A549 treated with RU486 at 1 μM for 4 hours (cell line): ENCODE results near the gene AIFM3. TPM values are rescaled to one million over a fixed set of nuclear protein-coding genes. Genes with fewer than 3 reads are reported as not detected.

Experiments
- total RNA-seq: library from RNA; stranded (reverse); fragments of 200-300 nt; extraction: Qiagen RNA extraction; gene quantifications from 5 replicates; pipeline ENCODE4 v1.2.3, GENCODE V29; 2022; ENCODE audit warnings: low read depth

AIFM3 gene
- 1.0 to 4.8 TPM (median 3.3 TPM) in 5 replicates for total RNA-seq

GRCh38 chr22:20966883-20967696, at the start of gene AIFM3:
Gene AIFM3 (plus strand): TSS chr22:20967255. CDS start chr22:20967945, 690 bp downstream.

GRCh38 chr22:20981787-20982562, 14.9 kb downstream of the AIFM3 start, which contains the start of gene LZTR1:
Gene LZTR1 (plus strand): TSS chr22:20982297. CDS start chr22:20982372, 75 bp downstream.

GRCh38 chr22:21001601-21002325, 34.7 kb downstream of the AIFM3 start, which contains the start of gene THAP7:
Gene THAP7 (minus strand): TSS chr22:21002118. CDS start chr22:21001911, 207 bp downstream.

GRCh38 chr22:21014726-21015465, 47.8 kb downstream of the AIFM3 start, which contains the start of gene P2RX6:
Gene P2RX6 (plus strand): TSS chr22:21015165. CDS start chr22:21015175, 10 bp downstream.

Other genes with a start within 250 kb of the AIFM3 start
- 0.05 to 0.14 TPM in 2 of 5 replicates, not detected in the others for gene SERPIND1, start 193.1 kb upstream of the AIFM3 start, total RNA-seq
- 18.5 to 23.2 TPM (median 20.4 TPM) in 5 replicates for gene PI4KA, start 108.4 kb upstream of the AIFM3 start, total RNA-seq
- 14.0 to 19.2 TPM (median 16.2 TPM) in 5 replicates for gene SNAP29, start 108.2 kb upstream of the AIFM3 start, total RNA-seq
- 20.2 to 24.0 TPM (median 22.3 TPM) in 5 replicates for gene CRKL, start 49.8 kb upstream of the AIFM3 start, total RNA-seq
- 11.8 to 19.9 TPM (median 17.4 TPM) in 5 replicates for gene LZTR1, start 15.0 kb downstream of the AIFM3 start, total RNA-seq
- 16.0 to 28.6 TPM (median 25.1 TPM) in 5 replicates for gene THAP7, start 34.9 kb downstream of the AIFM3 start, total RNA-seq
- gene P2RX6, start 47.9 kb downstream of the AIFM3 start, total RNA-seq: 0.33 to 0.98 TPM (median 0.70 TPM) in 5 replicates
- gene SLC7A4, start 65.3 kb downstream of the AIFM3 start, total RNA-seq: not detected in 5 replicates
- gene LRRC74B, start 78.7 kb downstream of the AIFM3 start, total RNA-seq: not detected in 5 replicates